T-helper 2 cell treated with Interferon-gamma antibody and Interleukin-4, amounts not matched to agents 5 μg/mL and 100 μg/mL, for 36 hours (primary cell): ENCODE data around the gene PITPNM3.

Experiments used
- DNase-seq: peaks from one replicate; pipeline ENCODE4 v3.0.0; 2021; ENCODE audit warnings: low spot score
- H3K27ac Mint-ChIP-seq: one replicate; pipeline ENCODE4 v1.8.0; 2021; ENCODE audit warnings: mild to moderate bottlenecking, mixed read lengths
- H3K27me3 Mint-ChIP-seq: one replicate; pipeline ENCODE4 v1.8.0; 2021; ENCODE audit warnings: low read depth, mixed read lengths
- H3K36me3 Mint-ChIP-seq: one replicate; pipeline ENCODE4 v1.8.0; 2021; ENCODE audit warnings: low read depth, mixed read lengths
- H3K4me1 Mint-ChIP-seq: one replicate; pipeline ENCODE4 v1.8.0; 2021; ENCODE audit warnings: low read depth, mixed read lengths
- H3K4me3 Mint-ChIP-seq: one replicate; pipeline ENCODE4 v1.8.0; 2022; ENCODE audit warnings: mild to moderate bottlenecking, moderate library complexity, mixed read lengths
- H3K9me3 Mint-ChIP-seq: one replicate; pipeline ENCODE4 v1.8.0; 2021; ENCODE audit warnings: mixed read lengths

Gene PITPNM3

GRCh38 chr17:6569370-6570285 lies 13.3 kb upstream of the PITPNM3 start:
- Mint-ChIP-seq H3K27ac (no peak overlapping the region), H3K4me3 (no peak overlapping the region), H3K9me3 (no peaks in the 10 kb centered on the region), H3K27me3 (no peaks in the 10 kb centered on the region), H3K36me3 (no peaks in the 10 kb centered on the region), H3K4me1 (no peaks in the 10 kb centered on the region)
- DNase-seq, result no peak

- H3K9me3 Mint-ChIP-seq, result no peaks in the 10 kb centered on the region
- H3K27me3 Mint-ChIP-seq, result peaks cover 2% of the 10 kb centered on the region
- H3K4me3 Mint-ChIP-seq, result no peak overlapping the region
- no peaks in the 10 kb centered on the region for H3K4me1 Mint-ChIP-seq
- H3K36me3 Mint-ChIP-seq, result no peaks in the 10 kb centered on the region
- no peak overlapping the region for H3K27ac Mint-ChIP-seq
- no peak for DNase-seq
These were observed 11.9 kb upstream of the PITPNM3 start for GRCh38 chr17:6568184-6568758.

- H3K36me3 Mint-ChIP-seq, result no peaks in the 10 kb centered on the region
- H3K4me1 Mint-ChIP-seq, result no peaks in the 10 kb centered on the region
- H3K27me3 Mint-ChIP-seq, result peaks cover 2% of the 10 kb centered on the region
- no peak for DNase-seq
- no peaks in the 10 kb centered on the region for H3K9me3 Mint-ChIP-seq
- no peak overlapping the region for H3K27ac Mint-ChIP-seq
- no peak overlapping the region for H3K4me3 Mint-ChIP-seq
These were observed 11.3 kb upstream of the PITPNM3 start for GRCh38 chr17:6567528-6568183.

- Mint-ChIP-seq H3K27me3 (peaks cover 32% of the 10 kb centered on the region), H3K36me3 (no peaks in the 10 kb centered on the region), H3K27ac (no peak overlapping the region), H3K4me3 (no peak overlapping the region), H3K9me3 (no peaks in the 10 kb centered on the region), H3K4me1 (no peaks in the 10 kb centered on the region)
- no peak for DNase-seq
These were observed 5.1 kb upstream of the PITPNM3 start for GRCh38 chr17:6561446-6561845.

GRCh38 chr17:6560496-6560895 lies 4.1 kb upstream of the PITPNM3 start:
- Mint-ChIP-seq H3K4me3 (no peak overlapping the region), H3K27me3 (peaks cover 33% of the 10 kb centered on the region), H3K4me1 (no peaks in the 10 kb centered on the region), H3K27ac (no peak overlapping the region), H3K36me3 (no peaks in the 10 kb centered on the region), H3K9me3 (no peaks in the 10 kb centered on the region)
- no peak for DNase-seq

GRCh38 chr17:6559753-6560215 lies 3.4 kb upstream of the PITPNM3 start:
- H3K27me3 Mint-ChIP-seq, result peaks cover 40% of the 10 kb centered on the region
- DNase-seq, result no peak
- no peak overlapping the region for H3K27ac Mint-ChIP-seq
- no peak overlapping the region for H3K4me3 Mint-ChIP-seq
- H3K36me3 Mint-ChIP-seq, result no peaks in the 10 kb centered on the region
- H3K4me1 Mint-ChIP-seq, result peaks cover 3% of the 10 kb centered on the region
- H3K9me3 Mint-ChIP-seq, result no peaks in the 10 kb centered on the region

- Mint-ChIP-seq H3K4me3 (no peak overlapping the region), H3K9me3 (no peaks in the 10 kb centered on the region), H3K36me3 (no peaks in the 10 kb centered on the region), H3K4me1 (peaks cover 4% of the 10 kb centered on the region), H3K27me3 (peaks cover 47% of the 10 kb centered on the region), H3K27ac (no peak overlapping the region)
- DNase-seq, result no peak
These were observed 2.8 kb upstream of the PITPNM3 start for GRCh38 chr17:6558932-6559752.

GRCh38 chr17:6558276-6558675 lies 1.9 kb upstream of the PITPNM3 start:
- no peak for DNase-seq
- no peak overlapping the region for H3K27ac Mint-ChIP-seq
- H3K36me3 Mint-ChIP-seq, result no peaks in the 10 kb centered on the region
- H3K4me3 Mint-ChIP-seq, result no peak overlapping the region
- peaks cover 4% of the 10 kb centered on the region for H3K4me1 Mint-ChIP-seq
- peaks cover 54% of the 10 kb centered on the region for H3K27me3 Mint-ChIP-seq
- H3K9me3 Mint-ChIP-seq, result no peaks in the 10 kb centered on the region

- peaks cover 4% of the 10 kb centered on the region for H3K4me1 Mint-ChIP-seq
- peaks cover 56% of the 10 kb centered on the region for H3K27me3 Mint-ChIP-seq
- H3K27ac Mint-ChIP-seq, result no peak overlapping the region
These were observed 684 bp upstream of the PITPNM3 start for GRCh38 chr17:6557040-6557438.

GRCh38 chr17:6555331-6556120 lies 829 bp downstream of the PITPNM3 start:
- Mint-ChIP-seq H3K9me3 (no peaks in the 10 kb centered on the region), H3K27ac (no peak overlapping the region), H3K4me3 (peak overlapping the region; percentile 63), H3K36me3 (no peaks in the 10 kb centered on the region), H3K4me1 (peaks cover 4% of the 10 kb centered on the region), H3K27me3 (peaks cover 55% of the 10 kb centered on the region)
- no peak for DNase-seq

More at GRCh38 chr17:6557040-6557438, 684 bp upstream of the PITPNM3 start:
- DNase-seq, result no peak
- H3K36me3 Mint-ChIP-seq, result no peaks in the 10 kb centered on the region
- no peaks in the 10 kb centered on the region for H3K9me3 Mint-ChIP-seq
- no peak overlapping the region for H3K4me3 Mint-ChIP-seq

- peaks cover 4% of the 10 kb centered on the region for H3K4me1 Mint-ChIP-seq
- peak overlapping the region; percentile 41 for H3K4me3 Mint-ChIP-seq
- no peaks in the 10 kb centered on the region for H3K9me3 Mint-ChIP-seq
- H3K36me3 Mint-ChIP-seq, result no peaks in the 10 kb centered on the region
- no peak overlapping the region for H3K27ac Mint-ChIP-seq
- peaks cover 50% of the 10 kb centered on the region for H3K27me3 Mint-ChIP-seq
- DNase-seq, result no peak
These were observed 1.5 kb downstream of the PITPNM3 start for GRCh38 chr17:6554871-6555330.

- no peaks in the 10 kb centered on the region for H3K9me3 Mint-ChIP-seq
- peak overlapping the region; percentile 41 for H3K4me3 Mint-ChIP-seq
- H3K36me3 Mint-ChIP-seq, result no peaks in the 10 kb centered on the region
- H3K27me3 Mint-ChIP-seq, result peaks cover 50% of the 10 kb centered on the region
- H3K27ac Mint-ChIP-seq, result no peak overlapping the region
- no peak for DNase-seq
- peaks cover 4% of the 10 kb centered on the region for H3K4me1 Mint-ChIP-seq
These were observed 2.0 kb downstream of the PITPNM3 start for GRCh38 chr17:6554342-6554741.
